Activated CD4-positive, alpha-beta memory T cell treated with anti-CD3 and anti-CD28 coated beads for 36 hours (primary cell): ENCODE measurements around the gene CAPRIN1. TPM values are rescaled to one million over a fixed set of nuclear protein-coding genes. Genes with fewer than 3 reads are reported as not detected.

Experiments used
- CTCF ChIA-PET: fragments of 350-600 bp; sonication (Branson Sonifier 250); formaldehyde crosslinking; loops from one replicate; lab custom pipeline; 2021; ENCODE audit warnings: antibody characterized with exemption, inconsistent platforms; lab: Charles Lee
- POLR2A ChIA-PET: fragments of 350-600 bp; sonication (Branson Sonifier 250); formaldehyde crosslinking; loops from one replicate; lab custom pipeline; 2021; ENCODE audit warnings: antibody characterized with exemption; lab: Charles Lee
- DNase-seq: peaks from one replicate; pipeline ENCODE4 v3.0.0-alpha.2; 2020
- H3K27ac Mint-ChIP-seq: one replicate; pipeline ENCODE4 v1.8.0; 2021; ENCODE audit warnings: mixed read lengths
- H3K27me3 Mint-ChIP-seq: one replicate; pipeline ENCODE4 v1.8.0; 2021; ENCODE audit warnings: mixed read lengths
- H3K36me3 Mint-ChIP-seq: one replicate; pipeline ENCODE4 v1.8.0; 2021; ENCODE audit warnings: mixed read lengths
- H3K4me1 Mint-ChIP-seq: one replicate; pipeline ENCODE4 v1.8.0; 2021; ENCODE audit warnings: low read depth, mixed read lengths
- H3K4me3 Mint-ChIP-seq: one replicate; pipeline ENCODE4 v1.8.0; 2021; ENCODE audit warnings: mild to moderate bottlenecking, mixed read lengths
- H3K9me3 Mint-ChIP-seq: one replicate; pipeline ENCODE4 v1.8.0; 2021; ENCODE audit warnings: mixed read lengths
- intact Hi-C: fragments of 100-400 bp; cut with micrococcal nuclease; formaldehyde crosslinking; loops from one replicate; pipeline ENCODE4 v1.15.1; 2023
- total RNA-seq, 2 experiments: library from RNA; stranded (reverse); gene quantifications; one replicate each; pipeline ENCODE4 v1.2.3, GENCODE V29; 2021

Gene CAPRIN1
- total RNA-seq, 2 experiments from 2014 or later = 261 to 264 TPM

GRCh38 chr11:34148504-34149165 is 97.1 kb downstream of the CAPRIN1 start:
- no peak overlapping the region for H3K27ac Mint-ChIP-seq

GRCh38 chr11:34149274-34149673 is 97.7 kb downstream of the CAPRIN1 start:
- H3K27me3 Mint-ChIP-seq = no peaks in the 10 kb centered on the region
- no peak for DNase-seq
- no peak overlapping the region for H3K27ac Mint-ChIP-seq
- ChIA-PET POLR2A (no interaction called here), CTCF (interaction anchor here (0.7 to 1.2 kb wide), 3 partner anchors 25 to 269 kb away, joined by 3 to 5 read pairs (median 3); no protein-coding TSS in a partner anchor)
- H3K9me3 Mint-ChIP-seq = no peaks in the 10 kb centered on the region
- peaks cover 28% of the 10 kb centered on the region for H3K36me3 Mint-ChIP-seq
- no peaks in the 10 kb centered on the region for H3K4me1 Mint-ChIP-seq
- intact Hi-C loops = no loop called here
- H3K4me3 Mint-ChIP-seq = no peak overlapping the region

More at GRCh38 chr11:34148504-34149165, 97.1 kb downstream of the CAPRIN1 start:
- H3K27me3 Mint-ChIP-seq = no peaks in the 10 kb centered on the region
- no peak overlapping the region for H3K4me3 Mint-ChIP-seq
- ChIA-PET CTCF (interaction anchor here (1.0 kb wide), 1 partner anchor 10 kb away, joined by 3 read pairs; no protein-coding TSS in a partner anchor), POLR2A (no interaction called here)
- H3K36me3 Mint-ChIP-seq = peaks cover 28% of the 10 kb centered on the region
- DNase-seq = no peak
- no peaks in the 10 kb centered on the region for H3K9me3 Mint-ChIP-seq
- intact Hi-C loops = no loop called here
- H3K4me1 Mint-ChIP-seq = no peaks in the 10 kb centered on the region

GRCh38 chr11:34149786-34150185 is 98.3 kb downstream of the CAPRIN1 start:
- Mint-ChIP-seq H3K4me1 (no peaks in the 10 kb centered on the region), H3K9me3 (no peaks in the 10 kb centered on the region), H3K36me3 (peaks cover 28% of the 10 kb centered on the region), H3K27ac (no peak overlapping the region), H3K27me3 (no peaks in the 10 kb centered on the region), H3K4me3 (no peak overlapping the region)
- DNase-seq = no peak
- POLR2A ChIA-PET = no interaction called here
- intact Hi-C loops = no loop called here
- CTCF ChIA-PET = interaction anchor here (0.7 to 1.3 kb wide), 6 partner anchors 21 to 268 kb away, joined by 3 to 5 read pairs (median 3); partner anchors contain the start of gene ABTB2

- POLR2A ChIA-PET = no interaction called here
- Mint-ChIP-seq H3K9me3 (no peaks in the 10 kb centered on the region), H3K4me1 (no peaks in the 10 kb centered on the region), H3K36me3 (peaks cover 23% of the 10 kb centered on the region), H3K4me3 (no peak overlapping the region), H3K27me3 (no peaks in the 10 kb centered on the region), H3K27ac (no peak overlapping the region)
- no peak for DNase-seq
- intact Hi-C loops = no loop called here
- CTCF ChIA-PET = interaction anchor here (0.7 to 1.7 kb wide), 7 partner anchors 20 to 210 kb away, joined by 3 to 10 read pairs (median 3); partner anchors contain the start of gene ABTB2
Measured at GRCh38 chr11:34150494-34151151, 99.1 kb downstream of the CAPRIN1 start.

Other genes with a start within 250 kb of the CAPRIN1 start
- not detected for gene LMO2, start 159.7 kb upstream of the CAPRIN1 start, total RNA-seq
- gene NAT10, start 53.9 kb downstream of the CAPRIN1 start, total RNA-seq = 10 to 100 TPM; 84.7 to 87.6 TPM